Effector memory CD8-positive, alpha-beta T cell (primary cell): ENCODE data around the gene TIGD2.
"Not testable (repeated sequence)": the region's sequence is repeated elsewhere in the genome, so short reads cannot be mapped to it uniquely, and the experiment has no call there.

Source experiments
- ATAC-seq: fragments of 150-1000 bp; cut with Tn5 transposase; replicated peaks from 2 replicates; pipeline ENCODE4 v1.10.0; 2021; ENCODE audit warnings: mild to moderate bottlenecking, moderate library complexity
- DNase-seq, 3 experiments: peaks; one replicate each; pipeline ENCODE4 v3.0.0; 2021
- H3K27ac Mint-ChIP-seq, 2 donors: one replicate each; pipeline ENCODE4 v1.8.0; 2022; ENCODE audit warnings: mild to moderate bottlenecking in 2 of 2, mixed read lengths in 2 of 2, moderate library complexity in 2 of 2
- H3K27me3 Mint-ChIP-seq, 2 donors: one replicate each; pipeline ENCODE4 v1.8.0; 2022; ENCODE audit warnings: mixed read lengths in 2 of 2
- H3K36me3 Mint-ChIP-seq: one replicate; pipeline ENCODE4 v1.8.0; 2022; ENCODE audit warnings: mild to moderate bottlenecking, moderate library complexity, mixed read lengths; ENCODE audit not compliant: insufficient read depth
- H3K4me1 Mint-ChIP-seq, 2 donors: one replicate each; pipeline ENCODE4 v1.8.0; 2022; ENCODE audit warnings: low read depth in 2 of 2, mixed read lengths in 2 of 2
- H3K4me3 Mint-ChIP-seq, 2 donors: one replicate each; pipeline ENCODE4 v1.8.0; 2022; ENCODE audit warnings: mild to moderate bottlenecking in 2 of 2, mixed read lengths in 2 of 2, moderate library complexity in 2 of 2
- H3K9me3 Mint-ChIP-seq, 2 donors: one replicate each; pipeline ENCODE4 v1.8.0; 2022; ENCODE audit warnings: mixed read lengths in 2 of 2

Gene TIGD2

DNA sequence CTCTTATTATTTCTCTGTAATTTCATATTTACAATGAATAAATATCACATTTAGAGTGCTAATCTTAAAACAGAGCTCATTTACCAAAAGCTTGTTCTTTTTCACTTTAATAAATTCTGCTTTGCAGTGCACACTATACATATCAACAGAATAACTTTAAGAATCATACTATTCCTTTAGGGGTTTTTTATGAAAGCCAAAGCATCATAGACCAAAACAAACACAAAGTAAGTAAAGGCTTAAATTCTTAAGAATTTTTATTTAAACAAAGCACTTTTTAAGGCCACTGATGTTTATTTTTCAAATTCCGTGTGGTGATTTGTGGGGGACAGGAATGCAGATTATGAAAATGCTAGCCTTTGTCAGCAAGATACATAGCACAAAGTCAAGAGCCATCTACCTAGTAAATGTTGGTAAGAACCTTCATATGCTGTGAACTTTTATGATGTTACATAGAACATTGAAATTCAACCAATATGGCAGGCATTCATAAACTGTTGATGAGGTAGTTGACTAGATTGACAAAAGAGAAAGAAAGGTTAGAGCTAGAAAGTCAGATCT, 17.8 kb downstream of the TIGD2 start:
- DNase-seq (no peak), ATAC-seq (no peak)
- Mint-ChIP-seq H3K4me3 (no peak overlapping the region), H3K9me3 (no peaks in the 10 kb centered on the region), H3K27ac (no peak overlapping the region), H3K4me1 (no peaks in the 10 kb centered on the region), H3K36me3 (no peaks in the 10 kb centered on the region), H3K27me3 (peaks cover 9 to 20% of the 10 kb centered on the region in 2 donors)

DNA sequence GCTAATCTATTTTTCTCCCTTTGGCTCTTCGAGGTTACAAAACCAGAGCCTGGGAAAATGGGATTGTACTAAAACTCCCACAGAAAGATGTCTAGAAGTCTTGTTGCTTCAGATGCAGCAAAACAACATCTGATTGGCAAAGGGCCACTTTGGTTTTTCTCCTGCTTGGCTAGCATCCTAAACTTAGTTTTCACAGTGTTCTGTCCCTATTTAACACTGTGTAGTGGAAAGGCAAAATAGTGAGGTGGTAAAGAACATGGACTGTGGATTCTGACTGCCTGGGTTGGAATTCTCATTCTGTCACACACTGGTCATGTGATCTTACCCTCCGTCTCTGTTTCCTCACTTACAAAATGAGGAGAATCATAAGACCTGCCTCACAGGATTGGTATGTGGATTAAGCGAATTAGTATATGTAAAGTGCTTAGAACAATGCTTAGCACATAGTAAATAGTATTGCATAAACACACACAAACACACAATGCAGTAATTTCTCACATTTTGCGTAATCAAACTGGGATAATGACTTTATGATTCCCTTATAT, 23.5 kb downstream of the TIGD2 start:
- no peaks in the 10 kb centered on the region for H3K9me3 Mint-ChIP-seq
- no peaks in the 10 kb centered on the region for H3K36me3 Mint-ChIP-seq
- no peak overlapping the region for H3K4me3 Mint-ChIP-seq
- H3K27me3 Mint-ChIP-seq = peaks cover under 1 to 2% of the 10 kb centered on the region in 2 donors
- H3K27ac Mint-ChIP-seq = no peak overlapping the region
- H3K4me1 Mint-ChIP-seq = no peaks in the 10 kb centered on the region
- no peak for ATAC-seq
- DNase-seq = no peak

DNA sequence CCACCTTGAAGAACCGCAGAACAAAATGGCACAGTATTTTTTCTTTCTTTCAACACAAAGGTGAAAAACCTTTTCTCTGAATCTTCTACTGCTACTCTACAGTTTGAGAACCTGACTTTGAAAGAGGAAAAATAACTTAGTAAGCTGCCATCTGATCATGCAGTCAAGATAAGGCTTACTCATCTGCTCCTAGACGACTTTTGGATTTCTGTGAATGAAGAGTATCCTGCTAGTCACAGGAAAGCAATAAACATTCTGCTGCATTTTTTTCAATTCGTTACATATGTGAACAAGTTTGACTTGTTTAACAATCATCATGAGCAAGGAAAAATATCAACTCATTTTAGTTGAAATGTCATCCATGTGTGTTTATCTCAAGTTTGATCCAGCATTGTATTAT, 25.2 kb downstream of the TIGD2 start:
- H3K4me3 Mint-ChIP-seq = no peak overlapping the region
- ATAC-seq = no peak
- H3K27me3 Mint-ChIP-seq = peaks cover 0 to 9% of the 10 kb centered on the region in 2 donors
- no peaks in the 10 kb centered on the region for H3K36me3 Mint-ChIP-seq
- H3K4me1 Mint-ChIP-seq = no peaks in the 10 kb centered on the region
- no peak overlapping the region for H3K27ac Mint-ChIP-seq
- DNase-seq = no peak
- no peaks in the 10 kb centered on the region for H3K9me3 Mint-ChIP-seq

DNA sequence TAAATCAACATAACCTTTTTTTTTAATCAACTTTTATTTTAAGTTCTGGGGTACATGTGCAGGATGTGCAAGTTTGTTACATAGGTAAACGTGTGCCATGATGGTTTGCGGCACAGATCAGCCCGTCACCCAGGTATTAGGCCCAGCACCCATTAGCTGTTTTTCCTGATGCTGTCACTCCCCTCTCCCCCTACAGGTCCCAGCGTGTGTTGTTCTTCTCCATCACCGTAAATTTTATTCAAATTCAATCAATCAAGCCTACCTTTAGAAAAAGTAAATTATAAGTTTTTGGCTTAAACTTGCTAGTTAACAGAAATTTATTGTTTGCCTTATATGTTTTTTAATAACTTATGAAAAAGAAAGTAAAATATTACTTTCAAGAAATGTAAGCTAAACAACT, 25.9 kb downstream of the TIGD2 start:
- Mint-ChIP-seq H3K27ac (no peak overlapping the region), H3K9me3 (no peaks in the 10 kb centered on the region), H3K4me3 (no peak overlapping the region), H3K27me3 (peaks cover 0 to 9% of the 10 kb centered on the region in 2 donors), H3K36me3 (no peaks in the 10 kb centered on the region), H3K4me1 (no peaks in the 10 kb centered on the region)
- ATAC-seq = no peak
- no peak for DNase-seq

DNA sequence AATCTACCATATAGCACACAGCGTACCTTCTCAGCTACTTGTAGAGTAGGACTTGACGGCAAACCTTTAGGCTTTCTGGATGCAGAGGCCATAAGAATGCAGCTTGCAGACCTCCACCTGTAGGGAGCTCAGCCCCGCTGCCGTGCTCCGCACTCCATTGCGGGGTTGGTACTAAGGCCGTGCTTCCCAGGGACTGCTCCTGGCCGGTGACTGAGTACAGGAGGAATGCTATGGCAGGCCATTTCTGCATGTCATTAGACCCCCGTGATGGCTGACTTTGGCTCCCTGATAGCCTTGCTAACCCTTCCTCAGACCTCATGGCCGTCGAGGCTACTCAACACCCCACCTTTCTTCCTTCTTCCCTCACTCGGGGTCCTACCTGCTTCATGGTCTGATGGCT, 26.4 kb downstream of the TIGD2 start:
- no peak overlapping the region for H3K27ac Mint-ChIP-seq
- H3K36me3 Mint-ChIP-seq = no peaks in the 10 kb centered on the region
- DNase-seq (no peak), ATAC-seq (no peak)
- H3K27me3 Mint-ChIP-seq = peaks cover 0 to 9% of the 10 kb centered on the region in 2 donors
- H3K4me3 Mint-ChIP-seq = no peak overlapping the region
- no peaks in the 10 kb centered on the region for H3K4me1 Mint-ChIP-seq
- no peaks in the 10 kb centered on the region for H3K9me3 Mint-ChIP-seq

DNA sequence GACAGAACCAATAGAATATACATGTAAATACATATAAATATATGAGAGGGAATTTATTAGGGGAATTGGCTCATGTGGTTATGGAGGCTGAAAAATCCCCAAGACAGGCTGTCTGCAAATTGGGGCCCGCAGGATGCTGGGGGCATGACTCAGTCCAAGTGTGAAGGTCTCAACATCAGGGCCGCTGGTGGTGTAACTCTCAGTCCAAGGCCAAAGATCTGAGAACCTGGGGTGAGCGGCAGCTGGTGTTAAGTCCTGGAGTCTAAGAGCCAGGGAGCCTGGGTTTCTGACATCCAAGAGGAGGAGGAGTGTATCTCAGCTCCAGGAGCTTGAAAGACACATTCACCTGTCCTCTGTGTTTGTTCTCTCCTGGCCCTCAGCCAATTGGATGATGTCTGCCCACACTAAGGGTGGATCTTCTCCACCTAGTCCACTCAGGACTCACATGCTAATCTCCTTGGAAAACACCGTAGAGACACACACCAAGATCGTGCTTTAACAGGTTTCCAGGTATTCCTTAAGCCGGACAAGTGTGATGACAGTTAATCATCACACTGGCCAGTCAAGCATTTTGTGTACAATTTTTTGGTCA, 28.9 kb downstream of the TIGD2 start:
- H3K4me3 Mint-ChIP-seq = no peak overlapping the region
- H3K36me3 Mint-ChIP-seq = no peaks in the 10 kb centered on the region
- ATAC-seq (no peak), DNase-seq (no peak)
- peaks cover 0 to 9% of the 10 kb centered on the region in 2 donors for H3K27me3 Mint-ChIP-seq
- no peaks in the 10 kb centered on the region for H3K4me1 Mint-ChIP-seq
- no peak overlapping the region for H3K27ac Mint-ChIP-seq
- H3K9me3 Mint-ChIP-seq = no peaks in the 10 kb centered on the region

DNA sequence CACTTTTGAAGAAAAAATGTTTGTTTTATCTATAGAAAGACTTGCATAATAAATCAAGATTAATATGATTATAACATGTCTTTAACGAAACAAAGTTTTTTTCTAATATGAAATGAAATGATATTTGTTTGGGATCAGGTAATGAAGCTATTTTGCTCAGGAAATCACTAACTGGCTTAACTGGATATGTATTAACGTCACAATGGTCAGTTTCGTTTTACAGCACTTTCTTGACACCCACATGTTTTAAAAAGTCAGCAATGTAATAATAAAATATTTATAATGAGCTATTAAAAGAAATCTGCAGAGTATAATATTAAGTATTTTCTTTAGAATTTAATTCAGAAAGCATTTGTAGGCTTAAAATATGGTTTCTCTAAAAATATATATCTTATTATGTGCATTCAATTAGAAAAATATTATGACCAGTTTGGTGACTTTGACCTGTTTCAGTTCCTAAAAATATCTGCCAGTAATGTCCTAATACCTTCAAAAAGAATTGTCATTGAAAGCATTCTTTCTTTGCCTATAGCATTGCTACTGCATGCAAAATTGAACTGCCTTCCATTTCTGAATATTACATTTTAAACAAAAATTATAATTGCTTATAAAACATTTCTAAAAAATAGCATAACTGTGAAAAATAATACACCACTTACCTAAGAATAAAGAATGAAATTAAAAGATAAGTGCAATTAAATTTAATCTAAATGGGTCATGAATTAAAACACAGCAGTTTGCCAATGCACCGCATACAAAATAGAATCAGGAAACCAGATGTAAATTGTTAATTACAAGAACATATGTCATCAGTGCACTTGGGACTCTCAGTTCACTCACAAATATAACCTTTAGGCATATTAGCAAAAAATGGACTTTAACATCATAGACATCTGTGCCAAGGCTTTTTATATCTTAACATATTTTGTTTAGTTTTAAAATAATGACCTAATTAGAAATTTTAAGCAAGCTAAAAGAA, 31.6 kb downstream of the TIGD2 start:
- DNase-seq (no peak), ATAC-seq (no peak)
- Mint-ChIP-seq H3K36me3 (no peaks in the 10 kb centered on the region), H3K27me3 (peaks cover 0 to 9% of the 10 kb centered on the region in 2 donors), H3K27ac (no peak overlapping the region), H3K4me3 (no peak overlapping the region), H3K9me3 (no peaks in the 10 kb centered on the region), H3K4me1 (no peaks in the 10 kb centered on the region)

DNA sequence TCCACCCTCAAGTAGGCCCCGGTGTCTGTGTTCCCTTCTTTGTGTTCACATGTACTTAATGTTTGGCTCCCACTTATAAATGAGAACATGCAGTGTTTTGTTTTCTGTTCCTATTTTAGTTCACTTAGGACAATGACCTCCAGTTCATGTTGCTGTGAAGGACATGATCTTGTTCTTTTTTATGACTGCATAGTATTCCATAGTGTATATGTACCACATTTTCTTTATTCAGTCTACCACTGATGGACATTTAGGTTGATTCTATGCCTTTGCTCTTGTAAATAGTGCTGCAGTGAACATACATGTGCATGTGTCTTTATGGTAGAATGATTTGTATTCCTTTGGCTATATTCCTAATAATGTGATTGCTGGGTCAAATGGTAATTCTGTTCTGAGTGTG, 33.3 kb downstream of the TIGD2 start:
- not testable (repeated sequence) for H3K9me3 Mint-ChIP-seq, ATAC-seq, H3K4me3 Mint-ChIP-seq, H3K27me3 Mint-ChIP-seq, H3K4me1 Mint-ChIP-seq, H3K27ac Mint-ChIP-seq, H3K36me3 Mint-ChIP-seq, DNase-seq

DNA sequence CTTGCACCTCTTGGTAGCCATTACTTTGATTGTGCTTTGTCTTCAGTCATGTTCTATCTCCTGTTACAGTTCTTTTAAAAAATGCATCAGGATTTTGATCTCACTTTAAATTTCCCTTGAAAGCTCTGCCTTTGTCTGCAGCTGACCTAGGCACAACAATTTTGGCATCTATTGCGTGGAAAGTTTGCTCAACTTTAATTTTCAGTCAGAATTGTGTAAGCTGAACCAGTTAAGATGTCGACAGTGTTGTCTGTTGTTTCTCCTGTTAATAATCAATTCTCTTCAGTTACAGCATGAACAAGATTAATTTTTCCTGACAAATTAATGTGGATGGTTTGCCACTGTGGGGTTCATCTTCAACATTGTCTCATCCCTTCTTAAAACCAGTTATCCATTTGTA, 34.9 kb downstream of the TIGD2 start:
- ATAC-seq (no peak), DNase-seq (no peak)
- Mint-ChIP-seq H3K36me3 (peaks cover 3% of the 10 kb centered on the region), H3K27ac (no peak overlapping the region), H3K4me1 (no peaks in the 10 kb centered on the region), H3K9me3 (no peaks in the 10 kb centered on the region), H3K4me3 (no peak overlapping the region), H3K27me3 (peaks cover 4 to 6% of the 10 kb centered on the region in 2 donors)

DNA sequence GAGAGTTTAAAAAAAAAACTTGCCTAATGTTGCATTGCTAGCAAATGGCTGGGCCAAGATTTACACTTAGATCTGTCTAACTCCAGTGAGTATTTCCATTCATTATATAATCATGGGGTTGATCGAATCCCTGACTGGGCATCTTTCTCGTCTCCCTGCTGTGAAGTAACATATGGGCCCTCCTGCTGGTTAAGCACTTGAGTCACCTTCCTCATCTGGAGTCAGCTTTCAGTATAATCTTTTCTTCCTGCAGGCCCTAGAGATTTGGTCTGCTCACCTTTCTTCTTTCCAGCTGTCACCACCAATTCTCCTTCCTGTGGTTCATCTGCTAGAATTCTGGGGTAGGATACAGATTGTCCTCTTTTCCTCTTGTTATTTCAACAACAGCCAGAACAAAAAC, 41.6 kb downstream of the TIGD2 start:
- Mint-ChIP-seq H3K27ac (no peak overlapping the region), H3K27me3 (peaks cover 20 to 28% of the 10 kb centered on the region in 2 donors), H3K36me3 (peaks cover 3% of the 10 kb centered on the region), H3K4me1 (no peaks in the 10 kb centered on the region), H3K9me3 (no peaks in the 10 kb centered on the region), H3K4me3 (no peak overlapping the region)
- DNase-seq (no peak), ATAC-seq (no peak)

DNA sequence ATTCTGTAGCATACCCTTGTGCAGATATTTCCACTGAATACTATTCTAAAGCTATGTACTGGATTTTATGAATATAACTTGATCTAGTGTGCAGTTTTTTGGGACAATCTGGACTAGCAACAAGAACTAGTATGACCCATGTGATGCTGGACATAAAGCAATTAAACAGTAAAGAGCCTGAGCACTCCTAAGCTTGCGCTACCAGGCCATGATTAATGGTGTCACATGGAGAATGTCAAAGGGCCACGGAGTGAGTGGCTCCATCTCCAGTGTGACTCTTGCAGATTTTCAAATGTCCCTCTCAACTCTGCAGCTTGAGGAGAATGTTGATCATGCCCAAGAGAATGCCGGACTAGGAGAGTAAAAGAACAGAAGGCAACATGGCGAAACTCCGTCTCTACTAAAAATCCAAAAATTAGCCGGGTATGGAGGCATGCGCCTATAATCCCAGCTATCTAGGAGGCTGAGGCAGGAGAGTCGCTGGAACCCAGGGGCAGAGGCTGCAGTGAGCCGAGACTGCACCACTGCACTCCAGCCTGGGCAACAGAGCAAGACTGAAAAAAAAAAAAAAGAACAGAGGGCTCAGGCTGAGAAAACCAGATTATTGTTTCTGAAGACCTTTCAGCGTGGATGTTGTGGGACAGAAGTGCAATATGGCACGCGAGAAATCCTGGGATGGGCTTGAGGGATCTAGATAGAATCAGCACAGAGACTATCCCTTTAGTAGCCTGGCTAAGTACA, 45.0 kb downstream of the TIGD2 start:
- ATAC-seq (no peak), DNase-seq (no peak)
- Mint-ChIP-seq H3K9me3 (no peaks in the 10 kb centered on the region), H3K27ac (no peak overlapping the region), H3K27me3 (peaks cover 12 to 23% of the 10 kb centered on the region in 2 donors), H3K4me3 (no peak overlapping the region), H3K36me3 (no peaks in the 10 kb centered on the region), H3K4me1 (no peaks in the 10 kb centered on the region)

DNA sequence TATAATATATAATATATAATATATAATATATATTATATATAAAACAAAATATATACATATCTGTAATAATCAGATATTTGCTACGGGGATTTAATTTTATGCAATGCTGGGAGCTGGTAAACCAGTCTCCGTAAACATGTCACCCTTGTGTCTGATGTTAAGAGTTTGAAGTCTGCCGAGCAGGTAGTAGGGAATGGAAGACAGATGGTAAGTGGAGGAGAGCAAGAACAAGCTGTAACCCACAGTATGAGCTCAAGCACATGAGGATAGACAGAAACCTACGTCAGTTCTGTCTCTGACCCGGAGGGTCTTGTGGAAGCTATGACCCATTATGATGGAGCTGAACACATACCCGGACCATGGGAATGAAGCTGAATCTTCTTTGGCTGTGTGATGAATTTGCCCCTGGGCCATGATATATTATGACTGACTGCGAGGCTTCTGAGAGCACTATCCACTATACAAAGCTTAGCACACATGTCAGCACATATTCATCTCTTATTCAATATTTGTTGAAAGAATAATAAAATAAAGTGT, 46.2 kb downstream of the TIGD2 start:
- H3K4me1 Mint-ChIP-seq = no peaks in the 10 kb centered on the region
- H3K36me3 Mint-ChIP-seq = no peaks in the 10 kb centered on the region
- H3K9me3 Mint-ChIP-seq = no peaks in the 10 kb centered on the region
- H3K27ac Mint-ChIP-seq = no peak overlapping the region
- no peak for ATAC-seq
- peaks cover 8 to 14% of the 10 kb centered on the region in 2 donors for H3K27me3 Mint-ChIP-seq
- DNase-seq = no peak
- H3K4me3 Mint-ChIP-seq = no peak overlapping the region
